Left hindlimb (tissue), 1 donor: Measurements from ENCODE around the gene ARL3.
"Not testable (repeated sequence)": the region's sequence is repeated elsewhere in the genome, so short reads cannot be mapped to it uniquely, and the experiment has no call there.

Source experiments
- DNase-seq: peaks from one replicate; pipeline ENCODE4 v3.0.0-alpha.2; 2018

Gene ARL3

DNA sequence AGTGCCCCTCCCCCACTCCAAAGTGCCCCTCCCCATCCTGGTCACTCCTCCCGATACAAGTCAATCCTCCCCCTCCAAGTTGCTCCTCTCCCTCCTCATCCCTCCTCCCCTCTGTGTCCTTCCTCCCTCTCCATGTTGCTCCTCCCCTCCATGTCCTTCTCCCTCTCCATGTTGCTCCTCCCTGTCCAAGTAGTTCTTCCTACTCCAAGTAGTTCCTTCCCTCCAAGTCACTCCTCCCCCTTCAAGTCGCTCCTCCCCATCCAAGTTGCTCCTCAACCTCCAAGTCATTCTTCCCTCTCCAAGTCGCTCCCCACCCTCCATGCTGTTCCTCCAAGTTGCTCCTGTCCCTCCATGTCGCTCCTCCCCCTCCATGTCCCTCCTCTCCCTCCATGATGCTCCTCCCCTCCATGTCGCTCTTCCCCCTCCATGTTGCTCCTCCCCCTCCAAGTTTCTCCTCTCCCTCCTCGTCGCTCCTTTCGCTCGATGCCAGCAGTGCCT, 20.9 kb upstream of the ARL3 start:
- no peak for DNase-seq

DNA sequence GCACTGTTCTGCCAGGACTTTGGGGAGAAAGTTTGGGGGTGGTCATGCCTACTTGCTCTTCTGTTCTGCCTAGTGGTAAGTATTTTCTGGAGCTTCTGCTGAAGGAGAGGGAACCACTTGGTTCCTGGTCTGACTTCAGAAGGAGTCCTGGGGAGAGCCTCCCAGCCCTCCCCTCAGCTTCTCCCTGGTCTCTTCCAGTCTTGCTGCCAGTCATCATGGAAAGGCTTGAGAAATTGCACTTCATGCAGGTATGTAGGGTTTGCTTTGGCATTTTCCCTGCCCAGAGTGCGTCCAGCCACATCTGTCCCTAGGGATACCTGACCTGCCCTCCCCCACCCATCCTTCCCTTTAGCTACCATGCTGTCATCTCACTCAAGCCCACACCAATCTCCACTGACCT, 18.5 kb upstream of the ARL3 start:
- DNase-seq: no peak

DNA sequence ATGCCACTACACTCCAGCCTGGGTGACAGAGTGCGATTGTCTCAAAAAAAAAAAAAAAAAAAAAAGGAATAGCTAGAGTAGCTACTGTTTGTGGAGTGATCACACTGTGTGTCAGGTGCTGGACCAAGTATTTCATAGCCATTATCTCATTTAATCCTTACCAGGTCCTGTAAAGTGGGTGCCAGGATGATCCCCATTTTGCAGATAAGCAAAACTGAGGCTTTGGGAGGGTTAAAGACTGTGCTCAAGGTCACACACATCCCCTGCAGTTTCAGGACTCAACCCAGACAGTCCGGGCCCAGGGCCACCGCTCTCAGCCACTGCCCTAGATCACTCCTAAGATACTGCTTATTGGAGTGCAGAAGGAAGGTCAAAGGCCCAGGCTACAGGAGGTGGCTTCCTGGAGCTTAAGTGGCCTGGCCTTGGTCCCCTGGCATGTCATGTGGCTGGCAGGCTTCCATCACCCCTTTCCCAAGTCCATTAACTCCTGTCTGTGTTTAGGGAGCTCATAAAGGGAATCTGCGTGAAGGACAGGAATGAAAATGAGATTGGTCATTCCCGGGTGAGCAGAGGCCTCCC, 17.1 kb upstream of the ARL3 start:
- no peak for DNase-seq

DNA sequence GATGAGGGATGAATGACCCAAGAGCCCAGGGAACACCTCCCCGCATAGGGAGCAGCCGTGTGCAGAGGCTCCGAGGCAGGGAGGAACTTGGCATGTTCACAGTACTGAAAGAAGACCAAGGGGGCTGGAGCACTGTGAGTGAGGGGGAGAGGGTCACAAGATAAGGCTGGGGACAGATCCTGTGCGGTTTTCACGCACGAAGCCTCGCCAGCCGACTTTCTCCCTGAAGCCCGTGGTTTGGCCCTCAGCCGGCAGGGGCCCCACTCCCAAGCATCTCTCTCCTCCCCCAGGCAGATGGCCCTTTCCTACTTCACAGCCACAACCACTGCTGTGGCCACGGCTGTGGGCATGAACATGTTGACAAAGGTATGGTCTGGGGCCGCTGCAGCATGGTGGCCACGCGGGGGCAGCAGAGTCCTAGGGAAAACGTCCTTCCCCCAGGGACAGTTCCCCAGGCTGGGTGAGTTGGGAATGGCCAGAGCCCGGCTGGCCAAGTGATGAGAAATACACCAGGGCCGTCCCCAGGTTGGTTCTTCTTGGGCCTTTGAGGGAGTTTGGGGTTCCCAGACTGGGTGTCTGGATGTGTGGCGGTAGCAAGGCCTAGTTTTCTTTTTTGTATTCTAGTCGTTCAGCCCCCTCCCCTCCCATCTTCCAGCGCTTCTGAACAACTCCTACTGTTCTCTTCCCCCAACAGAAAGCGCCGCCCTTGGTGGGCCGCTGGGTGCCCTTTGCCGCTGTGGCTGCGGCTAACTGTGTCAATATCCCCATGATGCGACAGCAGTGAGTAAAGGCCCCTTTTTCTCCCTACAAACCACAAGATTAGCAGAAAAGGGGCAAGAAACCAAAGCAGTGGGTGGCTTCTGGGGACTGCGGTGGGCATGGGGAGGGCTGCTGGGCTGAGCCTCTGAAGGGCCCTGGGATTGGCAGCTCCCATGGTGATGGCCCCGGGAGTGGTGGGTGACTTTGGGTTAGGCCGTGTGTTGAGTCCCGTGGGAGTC, 15.1 kb upstream of the ARL3 start:
- peak; percentile 82 for DNase-seq

DNA sequence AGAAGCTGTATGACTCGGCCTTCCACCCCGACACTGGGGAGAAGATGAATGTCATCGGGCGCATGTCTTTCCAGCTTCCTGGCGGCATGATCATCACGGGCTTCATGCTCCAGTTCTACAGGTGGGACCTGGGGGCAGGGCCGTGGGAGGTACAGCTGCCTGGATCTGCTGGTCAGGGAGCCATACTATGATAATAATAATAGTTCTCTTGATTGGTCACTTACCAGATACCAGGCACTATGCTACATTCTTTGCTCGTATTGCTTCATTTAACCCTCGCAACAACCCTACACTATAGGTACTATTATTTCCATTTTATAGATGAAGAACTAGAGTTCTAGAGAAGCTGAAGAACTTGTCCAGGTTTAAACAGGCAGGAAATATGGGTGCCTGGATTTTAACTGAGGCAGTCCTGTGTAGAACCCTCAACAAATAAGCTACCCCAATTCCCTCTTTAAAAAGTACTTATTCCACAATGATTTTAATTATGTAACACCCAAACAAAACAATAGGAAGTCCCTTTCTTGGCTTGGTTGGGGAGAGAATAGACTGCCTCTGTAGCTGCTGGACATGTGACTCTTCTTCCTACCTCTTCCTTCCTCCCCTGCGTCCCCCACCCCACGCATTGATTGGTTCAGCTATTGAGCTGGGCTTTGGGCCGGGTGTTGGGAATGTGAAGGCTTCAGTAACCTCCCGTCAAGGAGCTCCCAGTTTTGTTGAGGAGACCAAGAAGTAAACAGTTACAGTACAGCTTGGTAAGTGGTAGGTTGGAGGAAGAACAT, 13.0 kb upstream of the ARL3 start:
- no peak for DNase-seq

DNA sequence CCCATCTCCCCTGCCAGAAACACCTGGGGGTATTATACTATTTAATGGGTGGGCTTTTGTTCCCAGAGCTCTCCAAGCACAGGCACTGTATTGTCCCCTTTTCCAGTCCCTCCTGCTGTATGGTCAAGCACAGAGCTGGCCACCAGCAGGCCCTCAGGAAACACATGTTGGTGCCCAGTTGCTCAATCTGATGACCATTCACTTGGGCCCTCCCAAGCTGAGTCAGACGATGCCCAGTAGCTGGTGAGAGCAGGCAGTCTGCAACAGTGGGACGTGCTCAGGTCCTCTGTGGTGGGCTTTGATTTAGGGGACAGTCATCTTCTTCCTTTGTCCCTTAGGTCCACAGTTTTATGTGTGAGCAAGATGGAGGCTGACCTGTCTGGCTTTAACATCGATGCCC, 12.1 kb upstream of the ARL3 start:
- no peak for DNase-seq

DNA sequence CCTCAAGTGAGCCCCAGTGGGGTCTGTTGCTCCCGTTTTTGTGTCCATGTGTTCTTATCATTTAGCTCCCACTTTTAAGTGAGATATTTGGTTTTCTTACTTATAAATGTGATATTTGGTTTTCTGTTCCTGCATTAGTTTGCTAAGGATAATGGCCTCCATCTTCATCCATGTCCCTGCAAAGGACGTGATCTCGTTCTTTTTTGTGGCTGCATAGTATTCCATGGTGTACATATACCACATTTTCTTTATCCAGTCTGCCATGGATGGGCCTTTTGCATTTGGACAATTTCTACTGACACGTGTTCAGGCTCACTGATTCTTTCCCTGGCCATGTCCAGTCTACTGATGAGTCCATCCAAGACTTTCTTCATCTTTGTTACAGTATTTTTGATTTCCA, 9.8 kb upstream of the ARL3 start:
- no peak for DNase-seq

DNA sequence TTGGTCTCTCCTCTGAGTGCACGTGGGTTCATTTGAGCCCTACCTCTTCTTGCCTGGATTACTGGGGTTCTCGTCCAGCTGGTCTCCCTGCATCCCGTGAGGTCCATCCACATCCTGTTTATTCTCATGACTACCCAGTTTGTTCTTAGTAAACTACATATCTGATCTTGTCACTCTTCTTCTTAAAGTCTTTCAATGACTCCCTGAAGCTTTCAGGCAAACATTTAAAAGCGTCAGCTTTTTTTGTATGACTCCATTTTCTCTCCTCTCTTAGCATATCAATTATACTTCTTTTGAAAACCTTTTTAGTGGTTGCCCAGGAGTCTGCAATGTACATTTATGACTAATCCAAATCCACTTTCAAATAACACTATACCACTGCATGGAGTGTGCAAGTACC, 7.8 kb upstream of the ARL3 start:
- no peak for DNase-seq

DNA sequence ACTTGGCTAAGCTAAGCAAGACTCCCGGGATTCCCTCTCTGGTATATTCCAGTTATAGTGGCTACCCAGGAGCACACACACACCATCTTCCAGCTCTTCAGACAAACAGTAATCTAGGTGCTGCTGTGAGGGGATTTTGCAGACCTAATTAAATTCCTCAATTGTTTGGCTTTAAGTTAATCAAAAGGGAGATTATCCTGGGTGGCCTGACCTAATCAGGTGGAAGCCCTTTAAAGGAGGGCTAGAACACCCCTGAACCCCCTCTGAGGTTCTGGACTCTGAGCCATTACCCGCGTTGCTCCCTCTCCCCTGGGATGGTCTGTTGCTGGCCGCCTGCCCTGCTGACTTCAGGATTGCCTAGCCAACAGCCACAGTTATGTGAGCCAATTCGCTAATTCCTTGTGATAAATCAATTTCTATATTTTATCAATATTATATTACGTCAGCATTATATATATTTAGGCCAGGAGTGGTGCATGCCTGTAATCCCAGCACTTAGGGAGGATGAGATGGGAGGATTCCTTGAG, 6.6 kb upstream of the ARL3 start:
- no peak for DNase-seq

DNA sequence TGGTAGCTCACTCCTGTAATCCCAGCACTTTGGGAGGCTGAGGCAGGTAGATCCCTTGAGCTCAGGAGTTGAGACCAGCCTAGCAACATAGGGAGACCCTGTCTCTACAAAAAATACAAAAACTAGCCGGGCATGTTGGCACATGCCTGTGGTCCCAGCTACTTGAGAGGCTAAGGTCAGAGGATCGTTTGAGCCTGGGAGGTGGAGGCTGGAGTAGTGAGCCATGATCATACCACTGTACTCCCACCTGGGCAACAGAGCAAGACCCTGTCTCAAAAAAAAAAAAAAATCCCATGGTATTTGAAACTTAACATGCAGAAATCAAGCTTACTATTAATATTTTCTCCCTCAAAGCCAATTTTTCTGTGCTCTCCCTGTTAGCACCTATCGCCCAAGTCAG, 6.1 kb upstream of the ARL3 start:
- no peak for DNase-seq

DNA sequence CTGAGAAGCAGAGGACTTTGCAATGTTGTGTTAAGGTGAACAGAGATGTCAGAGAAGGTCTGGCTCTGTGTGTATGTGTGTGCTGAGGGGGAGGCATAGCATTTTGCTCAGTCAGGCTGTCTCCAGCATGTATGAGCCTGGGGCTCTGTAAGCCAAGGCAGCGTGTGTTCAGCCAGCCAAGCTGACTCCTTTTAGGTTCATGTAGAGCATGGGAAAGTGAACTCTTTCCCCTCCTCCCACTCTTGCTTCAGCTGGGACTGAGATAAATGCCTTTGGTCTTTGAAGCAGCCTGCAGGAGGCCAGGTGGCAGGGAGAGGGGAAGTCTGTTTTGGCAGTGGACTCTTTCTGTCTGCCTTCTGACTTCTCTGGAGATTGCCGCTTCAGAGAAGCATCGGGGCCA, 4.0 kb upstream of the ARL3 start:
- DNase-seq: no peak

DNA sequence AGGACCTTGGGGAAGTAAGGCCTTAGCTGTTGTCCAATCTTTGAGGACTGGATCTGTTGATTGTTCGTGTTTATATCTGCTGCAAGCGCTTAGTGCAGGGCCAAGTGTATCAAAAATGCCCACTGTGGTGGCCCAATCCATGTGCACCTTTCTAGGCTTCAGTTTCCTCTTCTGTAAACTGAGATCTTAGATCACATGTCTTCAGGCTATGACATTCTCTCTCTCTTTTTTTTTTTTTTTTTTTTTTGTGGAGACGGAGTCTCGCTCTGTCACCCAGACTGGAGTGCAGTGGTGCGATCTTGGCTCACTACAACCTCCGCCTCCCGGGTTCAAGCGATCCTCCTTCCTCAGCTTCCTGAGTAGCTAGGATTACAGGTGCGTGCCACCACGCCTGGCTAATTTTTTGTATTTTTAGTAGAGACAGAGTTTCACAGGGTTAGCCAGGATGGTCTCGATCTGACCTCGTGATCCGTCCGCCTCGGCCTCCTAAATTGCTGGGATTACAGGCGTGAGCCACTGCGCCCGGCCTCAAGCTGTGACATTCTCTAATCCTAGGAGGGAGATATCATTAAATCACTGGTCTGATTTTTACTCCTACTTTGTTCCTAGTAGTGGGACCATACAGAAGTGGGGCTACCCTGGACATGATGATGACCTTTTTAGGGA, 2.8 kb upstream of the ARL3 start:
- not testable (repeated sequence) for DNase-seq

DNA sequence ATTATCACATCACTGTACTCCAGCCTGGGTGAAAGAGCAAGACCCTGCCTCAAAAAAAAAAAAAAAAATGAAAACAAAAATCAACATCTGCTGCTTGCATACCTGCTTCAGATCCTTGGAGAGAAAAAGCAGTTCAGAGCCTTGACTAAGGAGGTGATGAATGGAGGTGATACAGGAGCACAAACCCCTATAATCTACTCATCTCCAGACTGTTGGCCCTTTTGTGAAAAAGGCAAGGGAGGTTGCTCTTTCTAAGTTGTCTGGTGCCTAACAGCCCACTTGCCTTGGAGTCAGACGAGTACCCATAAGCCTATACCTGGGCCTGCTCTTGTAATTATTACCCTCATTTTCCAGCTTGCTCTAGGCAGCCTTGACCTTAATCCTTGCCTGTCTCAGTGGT, 1.7 kb upstream of the ARL3 start:
- DNase-seq: no peak

DNA sequence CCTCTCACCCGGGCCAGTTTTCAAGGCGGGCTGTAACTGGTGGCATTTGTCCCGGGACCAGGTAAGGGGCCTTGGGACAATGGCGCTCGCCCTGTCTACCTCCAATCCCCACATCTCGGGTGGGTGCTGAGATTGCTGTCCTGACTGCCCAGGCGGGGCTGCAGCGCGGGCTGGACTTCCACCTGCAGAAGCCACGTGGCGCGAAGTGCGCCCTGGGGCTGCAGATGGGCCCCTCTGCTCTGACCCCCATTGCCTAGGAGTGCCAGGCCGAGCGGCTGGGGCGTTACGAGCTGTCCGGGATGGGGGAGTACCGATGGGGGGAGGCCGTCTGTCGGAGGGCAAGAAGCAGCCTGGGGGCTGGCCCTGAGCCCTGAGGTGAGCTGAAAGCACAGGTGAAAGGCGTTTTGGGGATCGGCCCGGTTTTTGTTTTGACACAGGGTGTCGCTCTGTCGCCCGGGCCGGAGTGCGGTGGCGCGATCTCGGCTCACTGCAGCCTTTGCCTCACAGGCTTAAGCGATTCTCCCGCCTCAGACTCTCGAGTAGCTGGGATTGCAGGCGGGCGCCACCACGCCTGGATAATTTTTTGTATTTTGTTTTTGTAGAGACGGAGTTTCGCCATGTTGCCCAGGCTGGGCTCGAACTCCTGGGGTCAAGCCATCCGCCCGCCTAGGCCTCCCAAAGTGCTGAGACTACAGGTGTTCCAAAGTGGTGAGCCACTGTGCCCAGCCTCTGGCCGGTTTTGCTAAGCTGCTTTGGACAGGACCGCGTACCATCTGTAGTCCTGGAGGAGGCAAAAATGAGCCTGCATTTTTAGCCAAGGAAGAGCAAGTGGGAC, 641 bp upstream of the ARL3 start, which contains the start of gene SFXN2:
Gene SFXN2, plus strand, starts transcription at position 16 of the 835 bp plus-strand sequence. CDS start 12,001 bp downstream, outside the sequence.
- no peak for DNase-seq

DNA sequence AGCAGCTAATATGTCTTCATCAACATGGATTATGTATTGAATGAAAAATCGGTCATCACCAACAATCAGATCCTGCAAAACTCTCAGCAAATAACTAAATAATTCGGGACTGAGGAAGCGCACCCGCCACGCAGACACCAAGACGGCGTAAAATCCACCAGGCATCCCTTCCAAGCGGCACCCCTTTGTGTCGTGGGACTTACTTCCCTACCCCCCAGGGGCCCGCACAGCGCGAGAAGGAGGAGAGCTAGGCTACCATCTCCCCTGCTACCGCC, 721 bp downstream of the ARL3 start:
- no peak for DNase-seq

DNA sequence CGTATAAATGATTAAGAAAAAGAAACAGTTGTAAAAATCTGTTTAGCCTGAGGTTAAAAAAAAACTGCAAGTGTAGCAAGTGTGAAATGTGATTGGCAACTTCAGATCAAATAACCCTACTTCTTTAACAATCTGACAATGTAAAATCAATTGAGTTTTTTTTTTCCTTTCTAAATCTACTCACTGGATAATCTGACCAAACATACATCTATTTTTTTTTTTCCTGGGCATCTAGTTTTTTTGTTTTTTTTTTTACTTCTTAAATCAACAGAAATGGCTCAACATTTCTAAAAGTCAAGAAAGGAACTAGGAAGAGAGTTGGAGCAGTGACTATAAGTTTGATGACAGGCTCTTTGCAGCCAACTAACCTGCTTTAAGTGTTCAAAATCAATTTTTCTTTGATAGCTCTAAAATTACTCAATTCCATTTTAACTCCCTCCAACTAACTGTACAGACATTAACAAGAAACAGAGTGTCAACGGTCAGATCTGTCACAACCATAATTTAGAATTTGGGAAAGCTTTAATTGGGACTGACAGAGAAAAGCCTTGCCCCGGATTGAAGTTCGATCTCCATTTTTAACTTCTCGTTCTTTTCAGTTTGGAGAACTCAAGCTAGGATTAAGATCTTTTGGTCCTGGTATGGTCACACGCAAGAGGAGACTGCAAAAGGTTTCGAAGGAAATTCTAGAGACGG, 1.2 kb downstream of the ARL3 start:
- DNase-seq: no peak

DNA sequence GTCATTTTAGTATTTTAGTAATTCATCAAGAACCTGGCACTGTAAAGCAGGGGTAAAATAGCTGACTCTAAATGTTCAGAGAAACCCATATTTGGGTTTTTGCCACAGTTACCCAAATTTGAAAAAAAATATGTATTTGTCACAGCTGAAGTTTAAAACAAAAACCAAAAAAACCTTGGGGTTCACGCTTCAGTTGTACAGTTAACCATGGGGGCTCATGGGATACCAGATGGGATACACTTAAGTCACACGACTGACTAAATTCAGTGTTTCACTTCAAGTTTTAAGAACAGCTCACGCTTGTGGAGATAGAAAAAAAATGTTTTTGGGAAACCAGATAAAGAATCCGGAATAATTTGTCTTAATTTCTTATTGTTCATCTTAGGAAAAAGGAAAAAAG, 2.1 kb downstream of the ARL3 start:
- no peak for DNase-seq

DNA sequence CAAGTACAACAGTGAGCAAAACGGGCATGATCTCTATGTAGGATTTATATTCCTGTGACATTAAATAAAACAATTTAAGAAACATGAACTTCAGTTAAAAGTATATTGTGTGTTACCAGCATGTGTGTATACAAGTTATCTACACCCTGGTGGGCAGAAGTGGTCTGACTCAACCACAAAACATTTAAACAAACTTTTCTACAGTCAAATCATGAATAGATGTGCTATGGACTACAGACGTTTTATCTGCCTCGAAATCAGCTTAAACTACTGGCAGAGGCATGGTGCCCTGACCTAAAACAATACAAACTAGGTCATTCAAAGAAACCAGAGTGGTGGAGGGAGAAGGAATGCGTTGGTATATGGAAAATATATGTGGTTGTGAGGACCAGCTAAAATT, 3.6 kb downstream of the ARL3 start:
- no peak for DNase-seq

DNA sequence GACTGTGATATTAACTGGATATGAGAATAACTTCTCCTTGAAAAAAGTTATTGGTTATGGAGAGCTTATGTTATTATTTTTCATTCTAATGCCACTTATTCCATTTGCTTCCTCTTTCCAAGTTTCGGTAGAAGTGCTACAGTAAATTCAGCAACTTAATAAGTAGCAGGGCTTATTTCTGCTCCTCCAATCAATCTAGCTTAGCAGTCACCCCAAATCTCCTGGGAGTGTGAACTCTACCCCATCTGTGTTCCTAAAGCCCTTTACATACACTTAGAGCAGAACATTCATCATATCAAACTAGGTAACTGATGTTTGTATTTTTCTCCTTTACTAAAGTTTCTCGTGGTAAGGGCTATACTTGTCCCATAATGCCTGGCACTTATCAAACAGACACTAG, 8.7 kb downstream of the ARL3 start:
- DNase-seq: no peak

DNA sequence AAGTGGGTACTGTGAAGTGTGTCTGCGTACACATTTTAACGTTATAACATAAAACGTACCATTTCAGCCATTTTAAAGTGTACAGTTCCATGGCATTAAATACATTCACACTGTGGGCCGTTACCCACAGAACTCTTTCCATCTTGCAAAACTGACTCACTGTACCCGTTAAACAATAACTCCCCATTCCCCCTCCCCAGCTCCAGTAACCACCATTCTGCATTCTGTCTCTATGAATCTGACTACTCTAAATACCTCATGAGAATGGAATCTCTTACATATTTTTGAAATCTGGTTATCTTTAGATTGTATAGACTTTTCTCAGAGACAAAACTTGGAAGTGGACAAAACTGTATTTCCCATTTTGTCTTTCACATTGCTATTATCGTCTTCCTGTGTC, 9.3 kb downstream of the ARL3 start:
- DNase-seq: no peak

DNA sequence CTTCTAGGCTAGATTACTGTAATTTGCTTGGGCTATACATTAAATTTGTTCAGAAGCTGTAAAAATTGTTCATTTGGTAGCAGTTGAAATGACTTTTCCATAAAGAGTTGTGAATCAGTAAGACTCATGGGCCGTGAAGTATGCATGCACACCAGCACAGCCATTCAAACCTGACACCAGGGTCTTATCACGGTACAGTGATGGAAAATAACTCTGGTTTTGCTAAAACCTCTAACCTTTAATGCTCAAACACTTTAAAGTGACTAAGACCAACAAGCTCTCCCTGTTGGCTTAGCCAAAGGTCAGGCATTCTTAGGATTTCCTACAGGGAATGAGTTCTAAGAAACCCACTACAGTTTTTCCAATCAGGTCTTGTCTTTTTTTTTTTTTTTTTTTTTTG, 11.5 kb downstream of the ARL3 start:
- DNase-seq: no peak
